Transverse colon (tissue), 4 donors: ENCODE measurements around the gene SPRR1A.

Experiments used
- CTCF ChIP-seq, 5 experiments: fragments of 200-600 bp in 3 of 5; fragments of 450-650 bp in 2 of 5; sonication (generic) in 3 of 5; IDR thresholded peaks; 1 replicate in 2 of 5; 2 replicates in 3 of 5; pipeline ENCODE4 v1.5.1; 2016 to 2017; ENCODE audit warnings: antibody characterized with exemption in 5 of 5, inconsistent platforms in 3 of 5, mild to moderate bottlenecking in 2 of 5, moderate library complexity in 1 of 5
- EP300 ChIP-seq: sonication (generic); formaldehyde crosslinking; IDR thresholded peaks from one replicate; pipeline ENCODE4 v1.6.1; 2017; ENCODE audit warnings: antibody characterized with exemption, low read depth
- POLR2A ChIP-seq: fragments of 450-650 bp; IDR thresholded peaks from one replicate; pipeline ENCODE4 v1.6.1; 2016; ENCODE audit warnings: antibody characterized with exemption, mild to moderate bottlenecking, moderate library complexity
- POLR2AphosphoS5 ChIP-seq, 3 donors: sonication (generic); formaldehyde crosslinking; IDR thresholded peaks; one replicate each; pipeline ENCODE4 v1.6.1; 2016; ENCODE audit warnings: antibody characterized with exemption in 3 of 3

GRCh38 chr1:153032073-153032472 is 48.2 kb downstream of the SPRR1A start:
- TF ChIP-seq CTCF (IDR thresholded peaks at IDR 0.05) = no peak
- no peak for TF ChIP-seq POLR2AphosphoS5 (IDR thresholded peaks at IDR 0.05)
- TF ChIP-seq POLR2A = no peak
- no peak for TF ChIP-seq EP300
